Measurements from ENCODE around the gene TRMT6.

The TRMT6 gene

DNA sequence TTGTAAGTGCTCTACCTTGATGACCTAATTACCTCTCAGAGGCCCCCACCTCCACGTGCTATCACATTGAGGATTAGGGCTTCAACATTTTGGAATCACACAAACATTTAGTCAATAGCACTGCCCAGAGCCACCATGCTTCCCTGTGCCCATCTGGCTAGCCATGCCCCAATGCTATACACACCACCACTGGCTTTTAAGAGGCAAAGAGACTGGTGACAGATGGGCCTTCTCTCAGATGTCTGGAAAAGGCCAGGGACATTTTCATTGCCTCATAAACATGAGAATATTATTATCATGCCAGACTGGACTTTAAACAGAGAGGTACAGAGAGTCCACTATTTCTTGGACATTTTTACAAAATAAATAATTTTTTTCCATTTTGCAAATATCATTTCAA is 29.8 kb downstream of the TRMT6 start:
- H3K27ac ChIP-seq, result no peak overlapping the region
- TF ChIP-seq, protein P1, sequence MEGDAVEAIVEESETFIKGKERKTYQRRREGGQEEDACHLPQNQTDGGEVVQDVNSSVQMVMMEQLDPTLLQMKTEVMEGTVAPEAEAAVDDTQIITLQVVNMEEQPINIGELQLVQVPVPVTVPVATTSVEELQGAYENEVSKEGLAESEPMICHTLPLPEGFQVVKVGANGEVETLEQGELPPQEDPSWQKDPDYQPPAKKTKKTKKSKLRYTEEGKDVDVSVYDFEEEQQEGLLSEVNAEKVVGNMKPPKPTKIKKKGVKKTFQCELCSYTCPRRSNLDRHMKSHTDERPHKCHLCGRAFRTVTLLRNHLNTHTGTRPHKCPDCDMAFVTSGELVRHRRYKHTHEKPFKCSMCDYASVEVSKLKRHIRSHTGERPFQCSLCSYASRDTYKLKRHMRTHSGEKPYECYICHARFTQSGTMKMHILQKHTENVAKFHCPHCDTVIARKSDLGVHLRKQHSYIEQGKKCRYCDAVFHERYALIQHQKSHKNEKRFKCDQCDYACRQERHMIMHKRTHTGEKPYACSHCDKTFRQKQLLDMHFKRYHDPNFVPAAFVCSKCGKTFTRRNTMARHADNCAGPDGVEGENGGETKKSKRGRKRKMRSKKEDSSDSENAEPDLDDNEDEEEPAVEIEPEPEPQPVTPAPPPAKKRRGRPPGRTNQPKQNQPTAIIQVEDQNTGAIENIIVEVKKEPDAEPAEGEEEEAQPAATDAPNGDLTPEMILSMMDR (conservative IDR thresholded peaks at IDR 0.05), result no peak

DNA sequence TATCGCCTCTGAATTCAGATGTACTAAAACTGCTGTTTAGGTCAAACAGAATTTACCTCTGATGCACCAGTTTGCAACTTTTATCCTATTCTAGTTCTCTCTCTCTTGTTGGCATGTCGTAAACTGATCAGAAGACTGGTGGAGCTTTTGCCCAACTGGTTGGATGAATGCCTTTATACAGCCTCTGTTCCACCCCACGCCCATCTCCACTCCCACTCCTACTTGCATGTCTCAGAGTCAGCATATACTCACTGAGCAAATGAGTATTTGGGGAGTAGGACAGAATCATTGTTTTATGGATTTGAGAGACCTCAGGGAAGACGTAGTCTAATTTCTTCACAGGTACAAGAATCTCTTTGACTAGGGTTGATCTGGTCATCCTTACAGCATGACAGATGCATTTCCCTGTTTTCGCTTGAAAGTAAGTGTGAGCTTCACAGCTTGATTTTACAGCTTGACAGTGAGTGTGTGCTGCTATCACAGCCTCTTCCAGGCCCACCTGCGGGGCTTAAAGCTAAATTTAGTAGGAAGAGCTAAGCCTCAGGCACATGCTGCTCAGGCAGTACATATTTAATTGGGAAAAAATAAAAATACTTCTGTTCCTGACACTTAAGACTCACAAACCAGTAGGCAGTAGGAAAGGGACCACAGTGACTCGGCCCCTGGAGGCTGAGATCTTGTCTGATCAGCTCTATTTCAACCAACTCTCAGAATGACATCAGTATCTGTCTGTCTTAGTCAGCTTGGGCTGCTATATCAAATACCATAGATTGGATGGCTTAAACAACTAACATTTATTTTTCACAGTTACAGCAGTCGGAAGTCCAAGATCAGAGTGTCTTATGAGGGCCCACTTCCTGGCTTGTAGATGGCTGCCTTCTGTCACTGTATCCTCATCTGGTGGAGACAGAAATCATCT is 30.4 kb downstream of the TRMT6 start:
- TF ChIP-seq, protein P1 (conservative IDR thresholded peaks at IDR 0.05), result no peak
- H3K27ac ChIP-seq, result no peak overlapping the region

DNA sequence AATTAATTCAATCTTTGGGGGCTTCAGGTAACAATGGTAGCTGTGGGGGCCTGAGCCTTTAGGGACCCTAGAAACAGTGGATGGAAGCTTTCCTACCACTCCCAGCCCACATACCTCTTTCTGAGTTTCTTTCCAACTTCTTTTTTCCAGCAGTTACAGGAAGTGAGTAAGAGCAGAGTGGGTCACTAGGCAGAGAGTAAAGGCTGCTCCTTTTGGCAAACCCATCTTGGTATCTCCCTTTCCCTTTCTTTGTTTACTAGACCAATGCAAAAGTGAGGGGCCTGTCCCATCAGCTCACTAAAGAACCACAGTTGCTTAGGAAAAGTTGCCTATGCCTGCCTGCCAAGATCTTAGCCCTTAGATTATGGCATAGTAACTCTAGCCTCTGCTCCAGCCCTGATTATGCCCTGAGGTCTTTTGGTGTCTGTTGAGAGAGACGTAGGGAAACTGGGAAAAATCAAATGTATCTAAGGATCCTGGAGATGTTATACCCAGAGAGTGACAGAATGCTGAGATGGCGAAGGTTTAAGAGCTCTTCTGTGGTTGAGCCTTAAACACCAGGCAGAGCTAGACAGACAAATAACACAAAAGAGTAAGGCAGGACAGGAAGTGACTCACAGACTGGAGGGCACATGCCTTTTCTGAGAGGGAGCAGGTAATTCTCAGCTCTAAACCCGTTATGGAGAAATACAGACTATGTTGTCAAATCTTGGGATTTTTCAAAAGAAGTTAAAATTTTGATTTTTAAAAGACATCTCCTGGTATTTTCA is 31.3 kb downstream of the TRMT6 start:
- TF ChIP-seq, protein P1 (conservative IDR thresholded peaks at IDR 0.05), result no peak
- H3K27ac ChIP-seq, result no peak overlapping the region

DNA sequence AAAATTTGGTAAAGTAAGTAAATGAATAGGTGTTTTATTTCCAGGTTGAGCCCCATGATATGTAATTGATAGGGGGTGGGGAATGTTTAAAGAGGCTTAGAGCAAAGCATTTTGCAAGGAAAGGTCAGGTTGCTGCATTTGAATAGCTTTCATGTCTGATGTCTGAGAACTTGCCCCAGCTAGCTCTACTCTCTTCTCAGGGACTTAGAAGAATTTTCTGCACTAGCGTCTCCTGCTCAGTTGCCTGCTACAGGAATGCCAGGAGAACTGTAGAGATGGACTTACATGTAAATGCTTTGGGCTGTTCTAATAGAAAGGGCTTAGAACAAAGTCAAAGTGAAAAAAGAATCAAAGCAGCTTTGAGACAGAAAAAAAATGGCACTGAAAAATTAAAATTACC is 35.5 kb downstream of the TRMT6 start:
- H3K27ac ChIP-seq, result no peak overlapping the region
- TF ChIP-seq, protein P1 (conservative IDR thresholded peaks at IDR 0.05), result no peak

DNA sequence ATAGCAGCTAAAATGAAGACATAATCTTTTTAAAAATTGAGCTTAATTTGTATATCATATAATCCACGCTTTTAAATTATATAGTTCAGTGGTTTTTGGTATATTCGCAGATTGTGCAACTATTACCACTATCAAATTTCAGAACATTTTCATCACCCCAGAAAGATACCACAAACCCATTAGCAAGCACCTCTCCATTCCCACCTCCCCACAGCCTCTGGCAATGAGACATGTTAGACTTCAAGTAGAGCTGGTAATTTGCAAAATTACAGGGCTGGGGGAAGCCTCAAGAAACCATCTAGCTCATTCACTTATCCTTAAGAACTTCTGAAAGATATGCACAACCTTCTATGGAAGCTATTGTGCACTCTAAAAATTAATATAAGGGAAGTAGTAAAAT is 37.2 kb downstream of the TRMT6 start:
- H3K27ac ChIP-seq, result no peak overlapping the region
- TF ChIP-seq, protein P1 (conservative IDR thresholded peaks at IDR 0.05), result no peak

DNA sequence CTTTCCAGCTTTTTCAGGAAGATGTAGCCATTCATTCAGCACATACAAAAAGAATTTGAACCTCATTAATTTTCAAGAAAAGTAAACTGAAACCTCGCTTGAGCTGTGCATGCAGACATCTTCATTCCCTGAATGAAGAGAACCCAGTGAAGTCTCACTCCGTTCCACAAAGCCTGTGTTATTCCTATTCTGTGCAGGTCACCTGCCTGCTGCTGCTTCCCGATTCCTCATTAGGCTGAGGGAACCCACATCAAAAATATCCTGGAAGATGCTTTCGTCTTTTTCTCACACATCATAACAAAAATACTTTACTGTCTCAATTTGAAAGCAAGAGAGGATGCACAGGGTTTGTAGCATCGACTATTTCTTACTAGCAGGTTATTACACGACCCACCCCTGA is 40.1 kb downstream of the TRMT6 start:
- H3K27ac ChIP-seq, result peak overlapping the region; percentile 92

DNA sequence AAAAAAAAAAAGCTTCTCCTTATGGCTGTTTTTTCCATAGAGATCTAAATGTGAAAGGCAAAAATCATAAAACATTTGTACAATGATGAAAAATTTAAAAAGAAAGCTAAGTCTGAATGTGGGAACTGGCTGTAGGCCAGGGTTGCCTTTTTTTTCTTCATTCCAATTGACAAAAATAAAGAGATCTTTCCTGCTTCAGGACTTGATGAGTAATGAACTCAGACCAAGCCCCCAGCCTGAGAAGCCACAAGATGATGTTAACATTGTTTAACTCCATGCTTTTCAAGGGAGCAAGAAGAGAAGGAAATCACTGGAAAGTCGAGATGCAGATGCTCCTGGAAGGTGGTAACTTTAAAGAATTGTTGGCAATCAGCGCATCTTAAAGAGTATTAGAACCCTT is 41.4 kb downstream of the TRMT6 start:
- TF ChIP-seq, protein P1 (conservative IDR thresholded peaks at IDR 0.05), result no peak
- no peak overlapping the region for H3K27ac ChIP-seq

More for the DNA sequence above, 40.1 kb downstream of the TRMT6 start:
- TF ChIP-seq, protein P1 (conservative IDR thresholded peaks at IDR 0.05), result no peak
